ENCODE data around the gene C3orf62. TPM values are rescaled to one million over a fixed set of nuclear protein-coding genes. Genes with fewer than 3 reads are reported as not detected.
A peak's percentile ranks its signal among the peaks of the same experiment; 100 is the strongest.
"Not testable (repeated sequence)": the region's sequence is repeated elsewhere in the genome, so short reads cannot be mapped to it uniquely, and the experiment has no call there.

The C3orf62 gene
- total RNA-seq, 2 experiments from 2014 or later = 6.9 to 7.1 TPM

DNA sequence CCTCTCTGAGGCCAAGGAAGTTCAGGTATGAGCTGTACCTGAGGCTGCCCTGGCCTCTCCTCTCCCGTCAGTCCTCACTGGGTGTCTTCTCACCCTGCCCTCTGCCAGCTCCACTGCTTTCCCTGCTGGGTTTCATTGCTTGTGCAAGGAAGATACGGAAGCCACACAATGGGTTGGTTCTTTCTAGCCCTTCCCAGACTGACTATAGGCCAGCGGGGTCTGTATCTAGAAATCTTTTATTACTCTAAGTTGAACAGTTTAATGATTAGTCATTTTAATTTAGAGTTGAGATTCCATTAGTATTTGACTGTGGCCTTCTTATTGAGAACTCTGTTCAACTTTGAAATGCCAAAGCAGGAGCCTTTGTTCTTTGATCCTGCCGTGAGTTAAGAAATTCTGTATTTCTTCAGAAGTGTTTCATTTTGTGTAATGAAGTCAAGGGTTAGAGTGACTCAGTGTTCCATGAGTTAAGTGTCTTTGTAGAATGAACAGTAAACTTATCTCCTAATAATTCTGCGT is 16.2 kb downstream of the C3orf62 start:
- H3K27ac Mint-ChIP-seq = no peak overlapping the region
- no peak for DNase-seq
- H3K9me3 Mint-ChIP-seq = no peaks in the 10 kb centered on the region
- no peak overlapping the region for H3K4me3 Mint-ChIP-seq
- peaks cover 3% of the 10 kb centered on the region for H3K4me1 Mint-ChIP-seq
- H3K27me3 Mint-ChIP-seq = no peaks in the 10 kb centered on the region
- H3K36me3 Mint-ChIP-seq (ENCODE audit: low read depth) = no peaks in the 10 kb centered on the region
- POLR2A ChIA-PET = no interaction called here
- CTCF ChIA-PET = interaction anchor here (0.7 kb wide), 1 partner anchor 57 kb away, joined by 6 read pairs; no protein-coding TSS in a partner anchor

DNA sequence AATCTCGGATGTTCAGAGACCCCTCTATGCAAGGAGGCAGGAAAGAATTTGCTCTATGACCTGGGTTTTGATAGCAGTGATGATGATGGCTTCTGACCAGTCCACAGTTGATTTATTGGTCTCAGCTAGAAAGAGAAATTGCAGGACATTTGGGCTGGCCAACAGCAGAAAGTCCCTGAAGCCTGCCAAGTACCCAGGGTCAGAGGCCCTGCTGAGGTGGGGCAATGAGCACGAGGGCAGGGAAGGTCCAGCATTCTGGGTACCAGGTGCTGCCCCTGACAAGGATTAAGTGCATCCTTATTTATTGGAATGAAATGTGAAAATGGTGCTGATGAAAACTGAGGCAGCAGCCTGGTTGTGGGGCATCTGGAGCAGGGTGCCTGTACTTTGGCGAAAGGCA is 19.8 kb downstream of the C3orf62 start:
- DNase-seq = no peak
- Mint-ChIP-seq H3K9me3 (no peaks in the 10 kb centered on the region), H3K4me1 (peaks cover 3% of the 10 kb centered on the region), H3K27ac (no peak overlapping the region), H3K27me3 (peaks cover 2% of the 10 kb centered on the region), H3K4me3 (no peak overlapping the region), H3K36me3 (ENCODE audit: low read depth) (no peaks in the 10 kb centered on the region)
- ChIA-PET CTCF (no interaction called here), POLR2A (no interaction called here)

DNA sequence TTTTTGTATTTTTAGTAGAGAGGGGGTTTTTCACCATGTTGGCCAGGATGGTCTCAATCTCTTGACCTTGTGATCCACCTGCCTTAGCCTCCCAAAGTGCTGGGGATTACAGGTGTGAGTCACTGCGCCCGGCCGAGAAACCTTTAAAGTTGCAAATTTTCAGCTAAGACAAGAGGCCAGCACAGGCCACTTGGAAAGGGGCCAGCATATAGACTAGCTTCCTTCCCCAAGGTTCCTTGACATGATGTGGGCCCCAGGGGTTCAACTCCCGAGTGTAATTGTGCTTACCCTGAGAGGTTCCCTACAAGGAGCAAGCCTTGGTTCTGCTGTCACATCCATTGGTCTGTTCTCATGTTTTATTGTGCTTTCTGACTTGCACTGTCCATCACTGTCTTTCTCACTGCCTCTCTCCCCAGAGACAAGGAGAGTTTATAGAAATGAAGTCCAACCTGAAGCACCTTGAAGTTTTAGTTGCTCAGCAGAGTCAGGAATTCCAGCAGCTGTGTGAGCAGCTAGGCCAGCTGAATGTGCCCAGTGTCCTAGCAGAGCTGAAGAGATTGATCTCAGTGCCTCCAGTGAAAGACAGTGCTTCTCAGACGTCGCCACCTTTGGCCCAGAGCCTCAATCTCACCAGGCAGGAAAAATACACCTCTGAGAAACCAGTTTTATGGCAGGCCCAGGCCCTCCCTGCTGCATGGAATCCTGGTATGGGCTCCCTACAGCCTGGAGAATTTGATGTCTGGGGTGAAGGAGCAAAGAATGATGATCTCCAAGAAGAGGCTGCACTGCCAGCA is 21.1 kb downstream of the C3orf62 start:
- Mint-ChIP-seq H3K36me3 (ENCODE audit: low read depth) (no peaks in the 10 kb centered on the region), H3K4me1 (no peaks in the 10 kb centered on the region), H3K27ac (no peak overlapping the region), H3K27me3 (peaks cover 2% of the 10 kb centered on the region), H3K4me3 (no peak overlapping the region), H3K9me3 (no peaks in the 10 kb centered on the region)
- ChIA-PET CTCF (no interaction called here), POLR2A (no interaction called here)
- DNase-seq = no peak

DNA sequence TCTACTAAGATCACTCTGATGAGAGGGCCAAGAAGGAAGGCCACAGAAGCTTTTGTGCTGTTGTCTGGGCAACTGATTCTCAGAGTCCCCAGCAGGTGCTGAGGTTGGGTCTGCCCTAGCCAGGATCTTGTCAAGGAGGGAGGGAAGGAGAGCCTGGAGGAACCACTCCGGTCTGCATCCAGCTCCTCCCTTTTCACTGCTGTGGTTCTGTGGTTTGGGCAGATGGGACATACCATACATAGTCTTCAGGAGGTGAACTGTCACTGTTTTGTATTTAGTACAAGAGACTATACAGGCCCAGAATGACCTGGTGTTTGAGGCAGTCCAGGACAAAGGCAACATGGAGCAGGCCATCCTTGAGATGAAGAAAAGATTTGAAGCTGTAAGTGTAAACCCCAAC is 21.9 kb downstream of the C3orf62 start:
- no peak overlapping the region for H3K4me3 Mint-ChIP-seq
- H3K9me3 Mint-ChIP-seq = no peaks in the 10 kb centered on the region
- POLR2A ChIA-PET = no interaction called here
- H3K36me3 Mint-ChIP-seq (ENCODE audit: low read depth) = no peaks in the 10 kb centered on the region
- no peak overlapping the region for H3K27ac Mint-ChIP-seq
- CTCF ChIA-PET = no interaction called here
- no peak for DNase-seq
- H3K27me3 Mint-ChIP-seq = peaks cover 2% of the 10 kb centered on the region
- H3K4me1 Mint-ChIP-seq = no peaks in the 10 kb centered on the region

DNA sequence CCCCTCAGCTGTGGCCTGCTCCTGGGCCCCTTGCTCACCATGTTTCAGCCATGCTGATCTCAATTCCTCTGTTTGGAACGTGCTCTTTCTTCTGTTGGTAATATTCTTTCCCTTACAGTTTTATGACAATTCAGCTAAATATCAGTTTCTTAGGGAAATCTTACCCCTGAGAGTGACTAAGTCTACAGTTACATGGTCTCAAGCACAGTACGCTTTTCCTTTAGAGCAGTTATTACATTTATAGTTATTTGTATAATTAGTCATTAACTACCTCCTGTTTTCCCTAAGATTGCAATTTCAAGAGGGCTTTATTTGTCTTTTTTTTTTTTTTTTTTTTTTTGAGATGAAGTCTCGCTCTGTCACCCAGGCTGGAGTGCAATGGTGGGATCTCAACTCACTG is 23.5 kb downstream of the C3orf62 start:
- H3K27me3 Mint-ChIP-seq = peaks cover 2% of the 10 kb centered on the region
- no peaks in the 10 kb centered on the region for H3K36me3 Mint-ChIP-seq (ENCODE audit: low read depth)
- no peaks in the 10 kb centered on the region for H3K9me3 Mint-ChIP-seq
- no peak overlapping the region for H3K27ac Mint-ChIP-seq
- ChIA-PET POLR2A (no interaction called here), CTCF (no interaction called here)
- no peak for DNase-seq
- no peaks in the 10 kb centered on the region for H3K4me1 Mint-ChIP-seq
- no peak overlapping the region for H3K4me3 Mint-ChIP-seq

DNA sequence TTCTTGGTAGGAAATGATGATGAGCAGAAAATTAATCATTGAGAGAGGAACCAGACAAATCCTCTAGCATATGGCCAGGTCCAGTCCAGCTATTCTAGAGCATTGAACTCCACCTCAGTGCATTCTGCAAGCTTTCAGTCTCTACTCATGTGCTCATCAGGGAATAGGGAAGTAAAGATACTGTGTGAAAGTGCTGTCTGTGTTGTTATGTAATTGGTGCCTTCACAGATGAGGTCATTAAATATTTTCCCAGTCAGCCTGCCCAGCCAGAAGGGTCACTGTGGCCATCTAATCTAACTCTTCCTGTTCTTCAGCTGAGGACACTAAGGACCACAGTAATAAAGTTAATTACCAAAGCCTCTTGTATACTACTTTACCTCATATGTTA is 28.2 kb downstream of the C3orf62 start:
- DNase-seq = no peak
- ChIA-PET CTCF (no interaction called here), POLR2A (no interaction called here)
- Mint-ChIP-seq H3K4me1 (no peaks in the 10 kb centered on the region), H3K27me3 (peaks cover 2% of the 10 kb centered on the region), H3K9me3 (no peaks in the 10 kb centered on the region), H3K4me3 (no peak overlapping the region), H3K36me3 (ENCODE audit: low read depth) (no peaks in the 10 kb centered on the region), H3K27ac (no peak overlapping the region)

DNA sequence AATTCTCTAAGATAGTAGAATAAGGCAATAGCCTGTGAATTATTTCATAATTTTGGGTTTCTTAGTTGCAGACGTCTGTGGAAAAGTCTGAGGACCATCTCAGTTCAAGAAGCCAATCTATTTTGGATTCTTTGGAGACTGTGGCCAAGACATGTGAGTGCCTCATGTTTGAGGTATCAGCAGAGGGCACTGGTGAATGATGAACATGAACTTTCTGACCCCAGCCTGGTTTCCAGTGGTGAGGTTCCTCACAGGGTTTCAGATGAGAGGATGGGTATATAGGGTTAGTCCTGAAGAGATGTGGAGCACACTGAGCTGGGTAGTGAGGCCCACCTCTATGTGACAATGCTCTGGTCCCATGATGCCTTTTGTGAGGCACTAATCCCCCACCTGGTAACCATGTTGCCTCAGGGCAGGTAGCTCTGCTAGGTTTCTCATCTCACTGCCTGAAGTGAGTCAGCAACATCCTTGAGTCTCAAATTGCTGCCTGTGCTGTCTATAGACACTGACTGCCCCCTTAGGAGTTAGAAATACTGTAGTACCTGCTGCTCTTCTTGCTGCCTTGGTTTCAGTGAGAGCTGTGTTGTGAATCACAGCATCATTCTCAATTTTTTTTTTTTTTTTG is 32.3 kb downstream of the C3orf62 start:
- H3K9me3 Mint-ChIP-seq = no peaks in the 10 kb centered on the region
- no peak overlapping the region for H3K4me3 Mint-ChIP-seq
- CTCF ChIA-PET = interaction anchor here (0.5 to 1.1 kb wide), 2 partner anchors 79 to 204 kb away, joined by 3 read pairs; no protein-coding TSS in a partner anchor
- no peak for DNase-seq
- no peak overlapping the region for H3K27ac Mint-ChIP-seq
- POLR2A ChIA-PET = no interaction called here
- no peaks in the 10 kb centered on the region for H3K27me3 Mint-ChIP-seq
- H3K4me1 Mint-ChIP-seq = no peaks in the 10 kb centered on the region
- H3K36me3 Mint-ChIP-seq (ENCODE audit: low read depth) = no peaks in the 10 kb centered on the region

DNA sequence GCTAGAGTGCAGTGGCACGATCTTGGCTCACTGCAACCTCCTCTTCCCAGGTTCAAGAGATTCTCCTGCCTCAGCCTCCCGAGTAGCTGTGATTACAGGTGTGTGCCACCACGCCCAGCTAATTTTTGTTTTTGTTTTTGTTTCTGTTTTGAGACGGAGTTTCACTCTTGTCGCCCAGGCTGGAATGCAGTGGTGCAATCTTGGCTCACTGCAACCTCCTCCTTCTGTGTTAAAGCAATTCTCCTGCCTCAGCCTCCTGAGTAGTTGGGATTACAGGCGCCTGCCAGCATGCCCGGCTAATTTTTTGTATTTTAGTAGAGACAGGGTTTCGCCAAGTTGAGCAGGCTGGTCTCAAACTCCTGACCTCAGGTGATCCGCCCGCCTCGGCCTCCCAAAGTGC is 36.9 kb downstream of the C3orf62 start:
- DNase-seq; POLR2A ChIA-PET; H3K4me3 Mint-ChIP-seq; H3K4me1 Mint-ChIP-seq; H3K36me3 Mint-ChIP-seq (ENCODE audit: low read depth); H3K27ac Mint-ChIP-seq; H3K9me3 Mint-ChIP-seq; H3K27me3 Mint-ChIP-seq; CTCF ChIA-PET: not testable (repeated sequence)

DNA sequence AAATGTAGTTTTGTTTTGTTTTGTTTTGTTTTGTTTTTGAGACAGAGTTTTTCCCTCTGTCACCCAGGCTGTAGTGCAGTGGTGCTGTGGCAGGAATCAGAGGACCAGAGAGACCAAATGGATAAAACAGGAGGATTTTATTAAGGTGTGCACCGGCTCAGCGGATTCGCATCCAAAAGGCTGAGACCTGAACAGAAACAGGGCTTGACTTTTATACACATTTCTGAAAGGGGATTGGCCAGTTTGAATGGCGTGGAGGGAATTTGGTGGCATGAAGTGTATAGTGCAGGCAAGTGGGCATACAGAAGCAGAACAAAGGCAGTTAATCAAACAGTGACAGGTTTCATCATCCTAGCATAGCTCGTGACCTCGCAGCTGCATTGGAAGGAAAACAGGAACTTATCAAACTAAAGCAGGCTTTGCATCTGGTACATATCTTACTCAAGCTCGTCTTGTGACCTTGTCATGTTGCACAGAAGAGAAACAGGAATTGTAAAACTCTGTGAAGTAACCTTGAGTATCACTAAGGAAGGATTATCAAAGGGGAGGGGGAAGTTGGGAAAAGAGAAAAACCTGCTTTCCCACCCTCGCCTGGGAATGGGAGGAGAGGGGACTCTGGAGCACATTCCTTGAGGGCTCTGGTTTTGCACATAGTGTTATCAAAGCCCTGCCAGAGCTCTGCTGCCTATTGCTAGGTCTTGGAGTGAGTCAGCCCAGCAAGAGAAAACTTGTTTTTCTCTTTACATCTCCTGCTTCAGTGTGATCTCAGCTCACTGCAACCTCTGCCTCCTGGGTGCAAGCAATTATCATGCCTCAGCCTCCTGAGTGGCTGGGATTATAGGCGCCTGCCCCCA is 38.5 kb downstream of the C3orf62 start:
- no peak for DNase-seq
- CTCF ChIA-PET = interaction anchor here (1.1 kb wide), 1 partner anchor 54 kb away, joined by 3 read pairs; no protein-coding TSS in a partner anchor
- Mint-ChIP-seq H3K27ac (peak overlapping the region; percentile 64), H3K9me3 (peaks cover 10% of the 10 kb centered on the region), H3K27me3 (no peaks in the 10 kb centered on the region), H3K4me1 (peaks cover 6% of the 10 kb centered on the region), H3K36me3 (ENCODE audit: low read depth) (peaks cover 3% of the 10 kb centered on the region), H3K4me3 (no peak overlapping the region)
- POLR2A ChIA-PET = no interaction called here

DNA sequence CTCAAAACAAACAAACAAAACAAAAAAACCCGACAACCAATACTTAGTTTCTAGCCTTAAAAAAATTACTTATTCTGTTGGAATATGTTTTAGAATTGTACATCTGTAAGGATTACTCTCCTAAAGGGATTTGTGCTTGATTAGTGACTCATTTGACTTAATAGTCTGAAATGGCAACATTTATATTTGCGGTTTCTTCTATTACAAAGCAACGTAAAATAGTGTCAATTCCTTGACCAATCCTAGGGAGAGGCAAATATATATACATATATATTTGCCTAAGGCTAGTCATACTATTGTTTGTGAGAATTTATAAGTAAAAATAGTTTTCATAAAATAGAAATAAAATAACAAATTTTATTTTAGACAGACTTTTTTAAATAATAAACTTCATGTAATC is 39.7 kb downstream of the C3orf62 start:
- peaks cover 18% of the 10 kb centered on the region for H3K9me3 Mint-ChIP-seq
- peaks cover 3% of the 10 kb centered on the region for H3K27me3 Mint-ChIP-seq
- ChIA-PET CTCF (no interaction called here), POLR2A (no interaction called here)
- DNase-seq = no peak
- H3K27ac Mint-ChIP-seq = no peak overlapping the region
- H3K4me1 Mint-ChIP-seq = peaks cover 6% of the 10 kb centered on the region
- H3K36me3 Mint-ChIP-seq (ENCODE audit: low read depth) = peaks cover 6% of the 10 kb centered on the region
- no peak overlapping the region for H3K4me3 Mint-ChIP-seq

DNA sequence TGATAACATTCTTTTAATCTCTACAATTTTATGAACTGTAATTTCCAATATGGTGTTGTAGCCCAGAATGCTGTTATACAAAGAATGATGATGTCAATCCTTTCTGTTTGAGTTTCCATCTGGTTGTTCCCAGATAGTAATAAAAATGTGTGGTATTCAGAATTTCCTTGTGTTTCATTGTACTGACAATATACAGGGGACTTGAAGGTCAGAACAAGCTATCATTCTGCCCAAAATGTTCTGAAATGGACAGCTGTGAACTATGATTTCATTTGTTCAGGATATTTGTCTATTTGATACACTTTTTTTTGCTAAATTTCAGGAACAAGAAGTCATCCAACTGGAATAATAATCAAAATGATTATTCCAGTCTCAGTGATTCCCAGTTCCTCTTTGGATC is 40.8 kb downstream of the C3orf62 start:
- ChIA-PET POLR2A (no interaction called here), CTCF (no interaction called here)
- H3K4me1 Mint-ChIP-seq = peaks cover 6% of the 10 kb centered on the region
- DNase-seq = no peak
- no peak overlapping the region for H3K4me3 Mint-ChIP-seq
- H3K27me3 Mint-ChIP-seq = peaks cover 8% of the 10 kb centered on the region
- peaks cover 18% of the 10 kb centered on the region for H3K9me3 Mint-ChIP-seq
- no peak overlapping the region for H3K27ac Mint-ChIP-seq
- H3K36me3 Mint-ChIP-seq (ENCODE audit: low read depth) = peaks cover 6% of the 10 kb centered on the region

DNA sequence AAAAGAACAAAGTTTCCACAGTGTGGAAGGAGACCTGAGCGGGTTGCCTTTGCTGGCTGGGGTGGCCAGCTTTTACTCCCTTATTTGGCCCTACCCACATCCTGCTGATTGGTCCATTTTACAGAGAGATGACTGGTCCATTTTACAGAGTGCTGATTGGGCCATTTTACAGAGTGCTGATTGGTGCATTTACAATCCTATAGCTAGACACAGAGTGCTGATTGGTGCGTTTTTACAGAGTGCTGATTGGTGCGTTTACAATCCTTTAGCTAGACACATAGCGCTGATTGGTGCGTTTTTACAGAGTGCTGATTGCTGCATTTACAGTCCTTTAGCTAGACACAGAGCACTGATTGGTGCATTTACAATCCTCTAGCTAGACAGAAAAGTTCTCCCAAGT is 48.2 kb downstream of the C3orf62 start:
- H3K4me3 Mint-ChIP-seq; H3K27ac Mint-ChIP-seq; CTCF ChIA-PET; POLR2A ChIA-PET; DNase-seq; H3K4me1 Mint-ChIP-seq; H3K36me3 Mint-ChIP-seq (ENCODE audit: low read depth): not testable (repeated sequence)
- H3K27me3 Mint-ChIP-seq = peaks cover 13% of the 10 kb centered on the region
- peaks cover 48% of the 10 kb centered on the region for H3K9me3 Mint-ChIP-seq

DNA sequence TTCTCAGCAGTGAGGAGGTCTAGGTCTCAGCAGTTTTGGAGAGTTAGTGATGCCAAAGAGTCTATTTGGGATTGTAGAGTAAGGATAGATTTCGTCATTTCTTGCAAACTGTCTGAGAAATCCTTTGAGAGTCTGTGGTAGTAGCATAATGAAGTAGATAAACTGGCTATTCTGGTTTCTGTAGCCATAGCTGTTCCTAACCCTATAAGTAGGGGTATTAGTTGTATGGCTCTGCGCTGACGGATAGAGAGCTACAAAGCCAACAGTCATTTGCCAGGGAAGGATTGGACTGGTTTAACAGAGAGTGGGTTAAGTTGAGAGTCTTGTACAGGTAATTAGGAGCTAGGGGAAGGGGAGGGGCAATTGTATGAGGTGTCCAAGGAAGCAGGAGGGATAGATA is 55.0 kb downstream of the C3orf62 start:
- no peak overlapping the region for H3K4me3 Mint-ChIP-seq
- DNase-seq = no peak
- H3K36me3 Mint-ChIP-seq (ENCODE audit: low read depth) = peaks cover 3% of the 10 kb centered on the region
- no peaks in the 10 kb centered on the region for H3K4me1 Mint-ChIP-seq
- H3K27me3 Mint-ChIP-seq = no peaks in the 10 kb centered on the region
- H3K27ac Mint-ChIP-seq = no peak overlapping the region
- H3K9me3 Mint-ChIP-seq = peaks cover 16% of the 10 kb centered on the region
- CTCF ChIA-PET = no interaction called here
- POLR2A ChIA-PET = no interaction called here
